ENCODE measurements around the gene TMEM62.

Gene TMEM62

DNA sequence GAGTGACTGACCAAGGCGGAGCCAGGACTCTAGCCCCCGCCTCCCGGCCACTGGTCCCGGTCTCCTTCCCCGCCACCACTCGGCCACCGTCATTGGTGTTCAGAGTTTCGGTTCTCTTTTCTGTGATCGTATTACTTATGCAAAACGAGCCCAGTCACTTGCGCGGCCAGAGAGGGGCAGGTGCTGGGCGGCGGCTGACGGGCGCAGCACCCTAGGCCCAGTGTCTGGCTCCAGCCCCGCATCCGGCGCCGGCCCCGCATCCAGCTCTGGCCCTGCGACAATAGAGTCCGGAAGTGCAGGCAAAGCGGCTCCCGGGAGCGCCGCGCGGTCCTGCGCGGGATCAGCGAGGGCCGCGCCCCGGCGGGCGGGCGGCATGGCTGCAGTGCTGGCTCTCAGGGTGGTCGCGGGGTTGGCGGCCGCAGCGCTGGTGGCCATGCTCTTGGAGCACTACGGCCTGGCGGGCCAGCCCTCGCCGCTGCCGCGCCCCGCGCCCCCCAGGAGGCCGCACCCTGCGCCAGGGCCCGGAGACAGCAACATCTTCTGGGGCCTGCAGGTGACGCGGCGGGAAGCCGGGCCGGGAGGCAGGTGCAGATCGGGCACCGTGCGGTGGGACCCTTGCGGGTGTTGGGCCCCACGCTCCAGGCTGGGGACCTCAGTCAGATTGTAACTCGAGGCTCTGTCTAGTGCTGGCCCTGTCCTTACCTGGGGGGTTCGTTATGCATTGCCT is at the start of gene TMEM62:
Gene TMEM62, plus strand, starts transcription at position 157 of the 727 bp plus-strand sequence. Its CDS starts 217 bp downstream, at position 374.
- peak; percentile 72 for DNase-seq (ENCODE audit: low spot score)

GRCh38 chr15:43085921-43086320 is 47.5 kb upstream of the TMEM62 start:
- no peak for DNase-seq (ENCODE audit: low spot score)

DNA sequence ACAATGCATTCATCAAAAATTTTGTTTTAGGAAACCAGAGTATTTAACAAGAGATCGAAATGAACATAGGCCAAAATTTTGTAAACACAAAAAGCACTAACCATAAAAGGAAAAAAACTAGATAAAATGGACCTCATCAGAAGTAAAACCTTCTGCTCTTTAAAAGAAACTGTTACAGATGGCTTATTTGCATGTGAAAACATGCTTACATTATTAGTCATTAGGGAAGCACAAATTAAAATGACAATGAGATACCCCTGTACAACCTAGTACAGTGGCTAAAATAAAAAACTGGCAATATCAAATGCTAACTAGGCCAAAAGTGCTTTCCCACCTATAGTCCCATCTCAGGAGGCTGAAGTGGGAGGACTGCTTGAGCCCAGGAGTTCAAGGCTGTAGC is 46.8 kb upstream of the TMEM62 start:
- DNase-seq (ENCODE audit: low spot score): no peak

GRCh38 chr15:43091859-43092258 is 41.5 kb upstream of the TMEM62 start:
- DNase-seq (ENCODE audit: low spot score): no peak

GRCh38 chr15:43093026-43093425 is 40.4 kb upstream of the TMEM62 start:
- DNase-seq (ENCODE audit: low spot score): no peak

GRCh38 chr15:43094416-43095030 is 38.9 kb upstream of the TMEM62 start:
- DNase-seq (ENCODE audit: low spot score): no peak

DNA sequence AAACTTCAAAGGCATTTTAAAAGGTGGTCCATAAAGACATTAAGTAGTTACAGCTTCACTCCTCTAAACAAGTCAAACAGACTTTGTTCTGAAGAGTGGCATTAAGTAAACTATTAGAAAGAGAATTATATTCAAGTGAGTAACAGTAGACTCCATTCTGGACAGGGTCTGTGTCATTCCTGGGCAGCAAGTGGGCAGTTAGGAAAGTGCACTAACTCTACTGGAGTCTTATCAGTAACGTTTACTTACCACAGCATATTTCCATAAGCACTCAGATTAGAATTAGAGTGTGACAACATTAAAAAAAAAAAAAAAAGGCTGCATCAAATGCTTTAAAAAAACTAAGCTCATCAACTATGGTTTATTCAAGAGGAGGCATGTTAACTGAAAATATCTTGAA is 38.1 kb upstream of the TMEM62 start:
- no peak for DNase-seq (ENCODE audit: low spot score)

DNA sequence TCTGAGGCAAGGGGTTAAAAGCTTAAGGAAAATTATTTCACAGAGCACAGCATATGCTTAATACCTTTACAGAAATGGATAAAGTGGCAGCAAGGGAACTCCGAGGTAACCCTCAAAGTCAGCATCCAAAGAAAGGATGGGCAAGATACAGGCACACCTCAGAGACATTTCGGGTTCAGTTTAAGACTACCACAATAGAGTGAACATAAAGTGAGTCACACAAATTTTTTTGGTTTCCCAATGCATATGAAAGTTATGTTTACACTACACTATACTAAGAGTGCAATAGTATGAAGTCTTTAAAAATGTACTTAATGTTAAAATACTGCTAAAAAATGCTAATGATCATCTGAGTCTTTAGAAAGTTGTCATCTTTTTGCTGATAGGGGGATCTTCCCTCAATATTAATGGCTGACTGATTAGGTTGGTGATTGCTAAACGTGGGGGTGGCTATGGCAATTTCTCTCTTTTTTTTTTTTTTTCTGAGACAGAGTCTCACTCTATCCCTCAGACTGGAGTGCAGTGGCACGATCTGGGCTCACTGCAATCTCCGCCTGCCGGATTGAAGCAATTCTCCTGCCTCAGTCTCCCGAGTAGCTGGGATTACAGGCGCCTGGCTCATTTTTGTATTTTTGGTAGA is 37.6 kb upstream of the TMEM62 start:
- DNase-seq (ENCODE audit: low spot score): no peak

- no peak for DNase-seq (ENCODE audit: low spot score)
Observed at GRCh38 chr15:43096411-43096810, 37.0 kb upstream of the TMEM62 start.

DNA sequence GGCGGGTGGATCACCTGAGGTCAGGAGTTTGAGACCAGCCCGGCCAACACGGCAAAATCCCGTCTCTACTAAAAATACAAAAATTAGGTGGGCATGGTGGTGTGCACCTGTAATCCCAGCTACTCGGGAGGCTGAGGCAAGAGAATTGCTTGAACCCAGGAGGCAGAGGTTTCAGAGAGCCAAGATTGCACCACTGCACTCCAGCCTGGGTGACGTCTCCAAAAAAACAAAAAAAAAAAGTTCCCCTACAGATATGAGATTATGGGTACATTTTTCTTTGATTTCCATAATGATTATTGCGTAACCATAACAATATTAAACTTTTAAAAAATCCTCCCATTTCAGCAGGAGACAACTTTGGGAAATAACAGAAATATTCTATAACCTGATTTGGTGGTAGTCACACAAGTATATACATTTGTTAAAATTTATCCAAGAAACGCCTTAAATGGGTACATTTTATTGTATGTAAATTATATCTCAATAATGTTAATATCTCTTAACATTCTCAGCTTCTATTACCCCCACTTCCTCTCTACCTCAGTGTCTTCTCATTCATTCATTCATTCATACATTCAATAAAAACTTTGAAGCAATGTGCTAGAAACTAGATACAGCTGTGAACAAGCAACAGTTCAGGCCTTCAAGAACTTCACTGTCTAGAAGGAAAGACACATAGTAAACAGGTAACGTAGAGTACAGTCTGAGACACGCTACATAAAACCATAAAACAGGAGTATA is 34.1 kb upstream of the TMEM62 start:
- DNase-seq (ENCODE audit: low spot score): no peak

- DNase-seq (ENCODE audit: low spot score): no peak
Observed at GRCh38 chr15:43100971-43101370, 32.4 kb upstream of the TMEM62 start.

DNA sequence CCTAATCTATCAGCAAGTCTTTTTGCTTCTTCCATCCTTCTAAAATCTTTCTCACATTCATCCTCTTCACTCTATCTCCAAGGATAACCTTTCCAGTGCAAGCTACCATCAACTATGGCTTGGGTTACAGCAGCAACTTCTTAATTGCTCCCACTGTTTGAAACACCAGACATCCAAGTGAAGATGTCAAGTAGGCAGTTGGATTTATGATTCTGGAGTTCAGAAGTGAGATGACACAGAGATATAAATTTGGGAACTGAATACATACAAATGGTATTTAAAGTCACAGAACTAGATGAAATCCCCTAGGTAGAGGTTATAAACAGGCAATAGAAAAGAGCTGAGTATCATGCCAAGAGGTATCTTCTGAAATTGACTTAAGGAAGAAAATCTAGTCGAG is 31.2 kb upstream of the TMEM62 start:
- no peak for DNase-seq (ENCODE audit: low spot score)

DNA sequence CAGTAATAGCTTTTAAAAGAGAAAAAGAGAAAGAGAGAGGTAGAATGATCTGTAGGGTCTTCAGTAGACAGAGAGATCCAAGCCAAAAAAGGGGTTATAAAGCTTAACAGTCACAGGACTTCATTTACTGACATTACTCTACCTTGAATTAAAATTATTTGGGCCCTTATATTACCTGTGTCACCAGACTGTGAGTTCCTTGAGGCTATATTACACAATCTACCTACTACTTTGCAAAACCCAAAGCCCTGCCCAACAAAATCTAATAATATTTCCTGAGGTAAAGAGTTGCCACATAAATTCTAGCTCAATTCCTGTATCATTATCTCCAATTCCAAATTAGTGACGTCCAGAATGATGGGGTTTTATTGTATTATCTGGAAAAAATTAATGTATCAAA is 29.5 kb upstream of the TMEM62 start:
- no peak for DNase-seq (ENCODE audit: low spot score)

DNA sequence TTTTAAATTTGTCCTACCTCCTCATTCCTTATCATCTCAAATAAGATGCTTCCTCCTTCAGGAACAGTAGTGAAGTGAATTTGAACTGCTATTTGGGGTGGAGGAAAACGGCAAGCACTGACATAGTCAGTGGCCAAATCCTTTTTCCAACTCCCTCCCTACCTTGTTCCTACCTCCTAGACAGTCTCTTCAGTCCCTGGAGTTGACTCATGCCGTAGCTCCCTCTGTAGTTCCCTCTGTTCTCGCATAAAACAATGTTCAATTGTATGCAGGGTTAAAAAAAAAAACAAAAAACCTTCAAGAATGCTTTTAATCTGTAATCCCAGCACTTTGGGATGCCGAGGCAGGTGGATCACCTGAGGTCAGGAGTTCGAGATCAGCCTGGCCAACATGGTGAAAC is 29.0 kb upstream of the TMEM62 start:
- DNase-seq (ENCODE audit: low spot score): no peak

DNA sequence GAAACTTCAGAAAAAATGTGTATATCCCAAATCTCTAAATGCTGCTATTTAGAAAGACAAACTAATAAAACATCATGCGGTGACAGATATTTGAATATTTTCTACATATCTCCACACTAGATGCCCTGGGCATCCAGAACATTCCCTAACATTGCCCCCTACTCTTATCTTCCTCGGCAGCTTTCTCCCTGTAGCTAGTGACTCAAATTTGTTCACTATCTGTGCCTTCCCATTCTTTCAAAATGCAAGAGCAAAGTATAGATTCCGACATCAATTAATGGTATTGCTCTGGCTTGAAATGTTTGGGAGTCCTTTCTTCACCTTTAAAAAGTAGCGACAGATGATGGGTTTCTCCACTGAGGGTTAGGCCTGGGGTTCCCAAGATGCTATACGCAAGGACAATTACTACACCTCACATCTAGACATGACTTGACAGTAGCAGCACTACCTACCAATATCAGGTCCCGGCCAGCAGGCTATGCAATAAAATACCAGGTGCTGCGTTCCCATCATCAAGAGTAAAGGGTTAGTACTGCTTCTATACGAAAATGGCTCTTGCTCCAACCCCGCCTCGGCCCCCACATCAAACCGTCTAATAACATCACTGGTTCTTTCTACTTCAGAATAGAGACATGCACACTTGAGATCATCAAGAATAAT is 28.2 kb upstream of the TMEM62 start:
- DNase-seq (ENCODE audit: low spot score): no peak

DNA sequence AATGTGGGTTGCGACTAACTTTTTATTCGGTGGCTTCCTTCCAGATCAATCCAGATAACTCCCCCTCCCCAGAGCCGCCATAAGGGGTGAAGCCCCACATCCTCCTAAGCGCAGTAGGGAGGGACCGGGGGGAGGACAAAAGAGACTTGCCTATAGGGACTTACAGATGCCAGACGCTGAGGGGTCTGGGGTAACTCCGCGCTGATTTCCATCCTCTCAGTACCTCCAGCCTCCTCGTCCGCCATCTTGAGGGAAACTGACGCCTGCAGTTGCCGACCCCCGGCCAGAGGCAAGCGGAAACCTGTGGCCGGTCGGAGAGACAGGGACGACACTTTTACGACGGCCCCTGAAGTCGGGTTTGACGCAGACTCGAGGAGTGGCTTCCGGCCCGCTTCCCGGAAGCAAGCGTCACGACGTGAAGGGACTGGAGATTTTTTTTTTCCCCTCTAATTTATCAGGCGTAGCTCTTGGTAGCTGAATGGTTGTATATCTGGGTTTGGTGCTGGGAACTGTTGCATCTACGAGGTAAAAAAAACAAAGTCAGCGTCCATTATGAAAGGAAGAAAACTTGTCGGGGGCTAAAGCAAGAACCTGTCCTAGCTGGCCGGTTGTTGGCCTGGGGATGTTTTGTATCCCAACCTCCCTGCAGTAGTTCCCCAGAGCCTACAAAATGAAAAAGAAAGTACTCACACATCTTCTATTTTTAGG is 27.5 kb upstream of the TMEM62 start, which contains the start of gene UBR1:
Gene UBR1, minus strand, starts transcription at position 261 of the 708 bp plus-strand sequence. Its CDS starts 16 bp downstream, at position 245.
- DNase-seq (ENCODE audit: low spot score): peak; percentile 91

GRCh38 chr15:43106486-43106829 is 26.9 kb upstream of the TMEM62 start:
- no peak for DNase-seq (ENCODE audit: low spot score)

- no peak for DNase-seq (ENCODE audit: low spot score)
Observed at GRCh38 chr15:43107751-43108150, 25.6 kb upstream of the TMEM62 start.

DNA sequence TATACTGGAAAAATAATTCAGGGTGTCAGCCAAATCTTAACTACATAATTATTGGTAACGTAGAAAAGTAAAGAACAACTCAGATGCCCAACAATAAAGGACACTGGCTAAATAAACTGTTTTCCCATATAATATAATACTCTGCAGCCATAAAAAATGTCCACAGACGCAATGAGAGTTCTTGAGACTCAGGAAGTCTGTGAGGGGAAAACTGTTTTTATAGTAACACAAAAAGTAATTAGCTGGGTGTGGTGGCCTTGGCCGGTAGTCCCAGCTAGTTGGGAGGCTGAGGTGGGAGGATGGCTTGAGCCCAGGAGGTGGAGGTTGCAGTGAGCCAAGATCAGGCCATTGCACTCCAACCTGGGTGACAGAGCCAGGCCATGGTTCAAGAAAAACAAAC is 22.0 kb upstream of the TMEM62 start:
- no peak for DNase-seq (ENCODE audit: low spot score)

DNA sequence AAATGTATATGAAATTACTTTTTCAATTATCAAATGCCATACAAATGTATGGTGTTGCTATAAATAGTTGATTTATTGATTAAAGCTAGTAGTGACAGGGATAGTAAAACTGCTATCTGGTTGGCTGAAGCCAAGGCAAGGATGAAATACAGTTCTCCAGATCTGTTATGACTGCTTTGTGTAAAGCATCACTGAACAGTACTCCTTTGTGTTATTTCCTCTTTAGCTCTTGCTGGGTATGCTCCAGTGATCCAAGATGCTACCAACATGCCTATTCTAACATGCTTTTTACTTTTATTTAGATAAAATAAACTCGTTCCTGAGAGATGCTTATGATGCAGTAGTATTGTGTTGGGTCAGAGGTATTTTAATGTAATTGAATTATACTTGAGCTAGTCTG is 15.1 kb upstream of the TMEM62 start:
- DNase-seq (ENCODE audit: low spot score): peak; percentile 38

DNA sequence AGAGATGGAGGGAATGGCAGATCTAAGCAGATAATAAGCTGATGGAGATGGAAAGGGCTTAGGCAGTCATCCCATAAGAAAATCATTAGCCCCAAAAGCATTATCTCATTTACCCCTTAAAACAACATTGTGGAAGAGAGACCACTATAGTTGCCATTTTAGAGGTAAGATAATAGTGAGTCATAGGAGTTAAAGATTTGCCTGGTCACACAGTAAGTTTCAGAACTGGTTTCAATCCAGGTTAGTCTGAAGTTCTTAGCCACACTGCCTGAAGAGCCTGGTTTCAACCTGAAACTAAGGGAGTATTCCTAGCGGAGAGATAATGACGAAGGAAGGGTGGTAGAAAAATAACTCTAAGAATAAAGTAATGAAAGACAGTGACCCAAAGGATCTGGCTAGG is 14.6 kb upstream of the TMEM62 start:
- no peak for DNase-seq (ENCODE audit: low spot score)
